Tibial nerve (tissue), 4 donors: ENCODE measurements around the gene RPS4Y2.

Experiments used
- CTCF ChIP-seq, 5 experiments: fragments of 200-600 bp in 3 of 5; fragments of 450-650 bp in 2 of 5; sonication (generic) in 3 of 5; IDR thresholded peaks; one replicate each; pipeline ENCODE4 v1.5.1; 2016 to 2019; ENCODE audit warnings: antibody characterized with exemption in 5 of 5, mild to moderate bottlenecking in 3 of 5, moderate library complexity in 2 of 5
- EP300 ChIP-seq, 2 donors: sonication (generic); formaldehyde crosslinking; IDR thresholded peaks; one replicate each; pipeline ENCODE4 v1.6.1; 2017; ENCODE audit warnings: antibody characterized with exemption in 2 of 2, mild to moderate bottlenecking in 1 of 2
- POLR2A ChIP-seq, 2 donors: fragments of 450-650 bp; IDR thresholded peaks; one replicate each; pipeline ENCODE4 v1.6.1; 2017; ENCODE audit warnings: antibody characterized with exemption in 2 of 2, mild to moderate bottlenecking in 2 of 2, moderate library complexity in 2 of 2

- TF ChIP-seq EP300 (IDR thresholded peaks at IDR 0.05) (no peak), CTCF (IDR thresholded peaks at IDR 0.05) (no peak), POLR2A (IDR thresholded peaks at IDR 0.05) (no peak)
Measured at GRCh38 chrY:20763869-20764268, 8.0 kb downstream of the RPS4Y2 start.
